ENCODE measurements around the gene KDR. TPM values are rescaled to one million over a fixed set of nuclear protein-coding genes. Genes with fewer than 3 reads are reported as not detected.

KDR gene
- polyA plus RNA-seq, 1 experiment = not detected

DNA sequence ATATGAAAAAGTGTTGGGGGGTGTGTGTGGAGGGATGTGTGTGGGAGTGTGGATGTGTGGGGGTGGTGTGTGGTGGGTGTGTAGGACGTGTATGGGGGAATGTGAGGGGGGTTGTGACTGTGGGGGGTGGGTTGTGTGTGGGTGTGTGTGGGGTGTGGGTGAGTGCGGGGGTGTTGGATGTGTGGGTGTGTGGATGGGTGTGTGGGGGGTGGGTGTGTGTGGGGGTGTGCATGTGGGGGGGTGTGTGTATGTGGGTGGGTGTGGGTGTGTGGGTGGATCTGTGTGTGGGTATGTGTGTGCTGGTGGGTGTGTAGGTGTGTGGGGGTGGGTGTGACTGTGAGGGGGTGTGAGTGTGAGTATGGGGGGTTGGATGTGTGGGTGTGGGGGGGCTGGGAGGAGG lies 47.8 kb downstream of the KDR start:
- ChIA-PET CTCF (no interaction called here), POLR2A (no interaction called here)
- no peak overlapping the region for H3K4me3 ChIP-seq (ENCODE audit: low read depth, low read length)
- DNase-seq (ENCODE audit: low read depth) = no peak
- TF ChIP-seq, protein P1, sequence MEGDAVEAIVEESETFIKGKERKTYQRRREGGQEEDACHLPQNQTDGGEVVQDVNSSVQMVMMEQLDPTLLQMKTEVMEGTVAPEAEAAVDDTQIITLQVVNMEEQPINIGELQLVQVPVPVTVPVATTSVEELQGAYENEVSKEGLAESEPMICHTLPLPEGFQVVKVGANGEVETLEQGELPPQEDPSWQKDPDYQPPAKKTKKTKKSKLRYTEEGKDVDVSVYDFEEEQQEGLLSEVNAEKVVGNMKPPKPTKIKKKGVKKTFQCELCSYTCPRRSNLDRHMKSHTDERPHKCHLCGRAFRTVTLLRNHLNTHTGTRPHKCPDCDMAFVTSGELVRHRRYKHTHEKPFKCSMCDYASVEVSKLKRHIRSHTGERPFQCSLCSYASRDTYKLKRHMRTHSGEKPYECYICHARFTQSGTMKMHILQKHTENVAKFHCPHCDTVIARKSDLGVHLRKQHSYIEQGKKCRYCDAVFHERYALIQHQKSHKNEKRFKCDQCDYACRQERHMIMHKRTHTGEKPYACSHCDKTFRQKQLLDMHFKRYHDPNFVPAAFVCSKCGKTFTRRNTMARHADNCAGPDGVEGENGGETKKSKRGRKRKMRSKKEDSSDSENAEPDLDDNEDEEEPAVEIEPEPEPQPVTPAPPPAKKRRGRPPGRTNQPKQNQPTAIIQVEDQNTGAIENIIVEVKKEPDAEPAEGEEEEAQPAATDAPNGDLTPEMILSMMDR (IDR thresholded peaks at IDR 0.05; ENCODE audit: insufficient read depth, low read depth, low read length) = no peak
- H3K36me3 ChIP-seq (ENCODE audit: control insufficient read depth, insufficient read depth, low read length) = no peaks in the 10 kb centered on the region
- H3K27me3 ChIP-seq (ENCODE audit: control insufficient read depth, insufficient read depth, low read length) = peaks cover 1% of the 10 kb centered on the region

DNA sequence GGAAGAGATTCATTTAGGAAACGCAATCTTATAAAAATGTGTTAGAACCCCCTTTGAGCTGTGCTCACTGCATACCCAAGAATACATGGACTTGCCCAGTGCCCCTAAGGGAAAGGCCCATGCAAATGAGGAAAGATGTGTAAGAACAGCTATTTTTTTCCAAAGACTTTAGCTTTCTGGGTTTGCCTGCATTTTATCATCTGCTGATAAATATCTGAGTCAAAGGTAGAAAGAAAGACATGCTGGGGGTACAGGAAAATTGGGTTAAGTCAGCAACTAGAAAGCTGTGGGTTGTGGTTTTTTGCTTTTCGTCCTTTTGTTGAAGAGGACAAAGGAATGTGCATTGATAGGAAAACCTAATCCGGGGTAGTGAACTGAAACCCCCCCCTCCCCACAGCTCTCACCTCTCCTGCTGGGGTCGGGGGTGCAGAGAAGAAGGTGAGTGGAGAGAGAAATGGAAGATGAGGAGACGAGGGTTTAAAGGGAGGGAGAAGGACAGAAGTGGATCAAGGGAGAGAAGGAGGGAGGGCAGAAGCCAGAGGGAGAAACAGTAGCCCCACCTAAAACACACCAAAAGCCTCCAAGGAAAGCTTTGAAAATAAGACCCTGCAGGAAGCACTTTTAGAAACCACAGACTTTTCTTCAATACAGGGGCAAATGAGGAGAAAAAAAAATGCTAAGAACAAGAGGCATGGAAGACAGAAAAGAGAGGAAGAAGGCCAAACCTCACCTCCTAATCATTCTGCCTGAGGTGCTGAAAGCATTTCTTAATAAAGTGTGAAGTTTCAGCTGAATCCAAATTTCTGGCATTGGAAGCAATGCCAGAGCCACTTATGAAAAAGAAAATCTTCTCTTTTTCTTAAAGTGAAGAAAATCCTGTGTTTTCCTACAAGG lies 49.3 kb downstream of the KDR start:
- TF ChIP-seq, protein P1 (IDR thresholded peaks at IDR 0.05; ENCODE audit: insufficient read depth, low read depth, low read length) = no peak
- Histone ChIP-seq H3K27me3 (ENCODE audit: control insufficient read depth, insufficient read depth, low read length) (peaks cover 1% of the 10 kb centered on the region), H3K36me3 (ENCODE audit: control insufficient read depth, insufficient read depth, low read length) (no peaks in the 10 kb centered on the region), H3K4me3 (ENCODE audit: low read depth, low read length) (no peak overlapping the region)
- POLR2A ChIA-PET = no interaction called here
- DNase-seq (ENCODE audit: low read depth) = no peak
- CTCF ChIA-PET = no interaction called here

DNA sequence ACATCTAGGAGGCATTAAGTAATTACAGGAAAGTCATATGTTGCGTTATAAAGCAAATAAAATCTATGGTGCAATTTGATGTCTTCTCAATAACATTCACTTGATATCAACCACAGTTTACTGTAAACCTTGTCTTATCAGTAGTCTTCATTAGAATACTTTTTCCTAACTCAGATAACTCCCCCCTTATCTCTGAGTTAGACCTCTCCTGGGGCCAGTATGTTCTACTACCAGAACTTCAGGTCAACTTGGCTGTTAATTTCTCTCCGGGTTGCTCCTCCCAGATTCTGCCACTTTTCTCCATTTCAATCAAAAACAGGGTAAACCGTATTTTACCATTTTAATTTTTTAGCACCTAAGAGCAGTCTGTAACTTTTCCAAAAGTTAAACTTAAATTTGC lies 50.0 kb downstream of the KDR start:
- H3K27me3 ChIP-seq (ENCODE audit: control insufficient read depth, insufficient read depth, low read length) = peaks cover 1% of the 10 kb centered on the region
- no peak for DNase-seq (ENCODE audit: low read depth)
- TF ChIP-seq, protein P1 (IDR thresholded peaks at IDR 0.05; ENCODE audit: insufficient read depth, low read depth, low read length) = no peak
- ChIA-PET CTCF (no interaction called here), POLR2A (no interaction called here)
- H3K4me3 ChIP-seq (ENCODE audit: low read depth, low read length) = no peak overlapping the region
- no peaks in the 10 kb centered on the region for H3K36me3 ChIP-seq (ENCODE audit: control insufficient read depth, insufficient read depth, low read length)

DNA sequence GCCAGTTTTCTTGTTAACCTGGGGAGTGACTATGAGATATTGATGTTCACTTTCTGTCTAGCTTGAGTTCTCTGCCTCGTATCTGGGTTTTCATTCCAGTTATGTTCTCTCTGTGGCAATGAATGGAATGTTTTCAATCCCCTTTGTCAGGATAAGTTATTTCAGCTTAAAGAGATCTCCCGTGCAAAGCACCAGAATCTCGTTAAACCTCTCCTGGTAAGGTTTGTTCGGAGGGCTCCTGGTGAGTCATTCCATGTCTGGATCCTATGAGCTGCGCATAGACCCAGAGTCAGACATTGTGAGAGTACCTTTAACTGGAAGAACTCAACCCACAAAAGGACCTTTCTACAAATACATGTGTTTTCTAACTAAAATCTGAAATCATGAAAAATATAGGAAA lies 51.0 kb downstream of the KDR start:
- DNase-seq (ENCODE audit: low read depth) = no peak
- H3K27me3 ChIP-seq (ENCODE audit: control insufficient read depth, insufficient read depth, low read length) = no peaks in the 10 kb centered on the region
- H3K36me3 ChIP-seq (ENCODE audit: control insufficient read depth, insufficient read depth, low read length) = no peaks in the 10 kb centered on the region
- CTCF ChIA-PET = interaction anchor here (0.7 kb wide), 1 partner anchor 9 kb away, joined by 3 read pairs; no protein-coding TSS in a partner anchor
- no peak overlapping the region for H3K4me3 ChIP-seq (ENCODE audit: low read depth, low read length)
- TF ChIP-seq, protein P1 (IDR thresholded peaks at IDR 0.05; ENCODE audit: insufficient read depth, low read depth, low read length) = no peak
- POLR2A ChIA-PET = interaction anchor here (0.6 kb wide), 1 partner anchor 289 kb away, joined by 5 read pairs; no protein-coding TSS in a partner anchor

DNA sequence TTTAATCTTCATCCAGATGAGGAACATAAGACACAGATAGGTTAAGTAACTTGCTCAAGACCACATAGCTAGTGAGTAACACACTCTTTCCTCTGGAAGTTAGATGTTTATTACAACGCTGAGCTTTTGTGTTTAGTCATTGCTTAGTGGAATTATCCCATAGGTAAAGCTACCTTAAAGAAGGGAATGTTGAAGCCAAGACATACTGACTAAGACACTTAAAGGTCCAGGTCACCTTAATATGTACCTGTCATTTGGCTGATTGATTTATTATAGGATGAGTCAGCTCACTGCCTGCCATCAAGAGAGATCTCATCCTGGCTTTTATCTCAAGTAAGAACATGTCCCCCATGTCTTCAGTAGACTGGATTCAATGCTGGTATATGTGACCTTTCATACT lies 53.4 kb downstream of the KDR start:
- CTCF ChIA-PET = no interaction called here
- H3K27me3 ChIP-seq (ENCODE audit: control insufficient read depth, insufficient read depth, low read length) = no peaks in the 10 kb centered on the region
- TF ChIP-seq, protein P1 (IDR thresholded peaks at IDR 0.05; ENCODE audit: insufficient read depth, low read depth, low read length) = no peak
- POLR2A ChIA-PET = no interaction called here
- H3K36me3 ChIP-seq (ENCODE audit: control insufficient read depth, insufficient read depth, low read length) = no peaks in the 10 kb centered on the region
- no peak for DNase-seq (ENCODE audit: low read depth)
- no peak overlapping the region for H3K4me3 ChIP-seq (ENCODE audit: low read depth, low read length)

Data from BJ (cell line).